HG02943 (cell line): ENCODE measurements around the gene EDC3.
"Not testable (repeated sequence)": the region's sequence is repeated elsewhere in the genome, so short reads cannot be mapped to it uniquely, and the experiment has no call there.

Experiments
- ATAC-seq: cut with Tn5 transposase; IDR thresholded peaks from one replicate; pipeline ENCODE4 v1.9.1; 2021; ENCODE audit warnings: mild to moderate bottlenecking, low read depth, moderate library complexity; ENCODE audit not compliant: unreplicated experiment

The EDC3 gene

GRCh38 chr15:74613089-74613952, 82.5 kb downstream of the EDC3 start:
- ATAC-seq, result no peak

GRCh38 chr15:74612677-74613076, 83.1 kb downstream of the EDC3 start:
- no peak for ATAC-seq

GRCh38 chr15:74611834-74612233, 84.0 kb downstream of the EDC3 start:
- no peak for ATAC-seq

- ATAC-seq, result no peak
These were observed 84.5 kb downstream of the EDC3 start for GRCh38 chr15:74611341-74611740.

GRCh38 chr15:74610302-74610951, 85.4 kb downstream of the EDC3 start:
- ATAC-seq, result no peak

- no peak for ATAC-seq
These were observed 85.9 kb downstream of the EDC3 start for GRCh38 chr15:74609938-74610301.

- no peak for ATAC-seq
These were observed 87.0 kb downstream of the EDC3 start for GRCh38 chr15:74608786-74609185.

GRCh38 chr15:74605795-74606150, 90.1 kb downstream of the EDC3 start:
- ATAC-seq, result no peak

GRCh38 chr15:74604983-74605794, 90.6 kb downstream of the EDC3 start:
- no peak for ATAC-seq

- ATAC-seq, result no peak
These were observed 91.8 kb downstream of the EDC3 start for GRCh38 chr15:74603789-74604705.

GRCh38 chr15:74603026-74603788, 92.6 kb downstream of the EDC3 start:
- no peak for ATAC-seq

GRCh38 chr15:74599156-74599555, 96.7 kb downstream of the EDC3 start:
- ATAC-seq, result no peak

- ATAC-seq, result peak; percentile 80
These were observed 97.5 kb downstream of the EDC3 start for GRCh38 chr15:74598126-74598842.

- not testable (repeated sequence) for ATAC-seq
These were observed 98.6 kb downstream of the EDC3 start for GRCh38 chr15:74597146-74597705.

GRCh38 chr15:74596736-74597135, 99.1 kb downstream of the EDC3 start:
- not testable (repeated sequence) for ATAC-seq

- ATAC-seq, result no peak
These were observed 100.6 kb downstream of the EDC3 start for GRCh38 chr15:74595271-74595670.

- ATAC-seq, result no peak
These were observed 101.4 kb downstream of the EDC3 start for GRCh38 chr15:74594455-74594854.

- ATAC-seq, result no peak
These were observed 102.7 kb downstream of the EDC3 start for GRCh38 chr15:74593122-74593521.
